GM23248 (cell line): ENCODE data around the gene ACYP1.

Experiments used
- EZH2 ChIP-seq: fragments of 200-600 bp; sonication (generic); IDR thresholded peaks from 2 replicates; pipeline ENCODE4 v1.6.1; 2018; ENCODE audit warnings: antibody characterized with exemption, mild to moderate bottlenecking; ENCODE audit not compliant: insufficient read depth, poor library complexity, severe bottlenecking
- EZH2phosphoT487 ChIP-seq: fragments of 200-600 bp; sonication (generic); IDR thresholded peaks from 2 replicates; pipeline ENCODE4 v1.6.1; 2018; ENCODE audit warnings: antibody characterized with exemption, moderate library complexity, mild to moderate bottlenecking, low read depth; ENCODE audit not compliant: insufficient read depth

GRCh38 chr14:75101491-75101890, 37.7 kb upstream of the ACYP1 start:
- TF ChIP-seq EZH2 (no peak), EZH2phosphoT487 (no peak)
